NB4 (cell line): ENCODE data around the gene STX12.

Source experiments
- CTCF ChIP-seq: IDR thresholded peaks from one replicate; pipeline ENCODE4 v1.5.1; 2012; ENCODE audit warnings: low read depth, low read length
- MAX ChIP-seq: IDR thresholded peaks from 2 replicates; pipeline ENCODE4 v1.6.1; 2011; ENCODE audit warnings: low read depth, low read length
- POLR2A ChIP-seq: IDR thresholded peaks from 2 replicates; pipeline ENCODE4 v1.6.1; 2011; ENCODE audit warnings: mild to moderate bottlenecking; ENCODE audit not compliant: insufficient read length; ENCODE audit errors: extremely low read depth

- TF ChIP-seq CTCF (no peak), MAX (no peak), POLR2A (no peak)
Observed at GRCh38 chr1:27741121-27741520, 31.9 kb upstream of the STX12 start.
